Measurements from ENCODE around the gene GRK2.
"Not testable (repeated sequence)": the region's sequence is repeated elsewhere in the genome, so short reads cannot be mapped to it uniquely, and the experiment has no call there.

Gene GRK2
- 315 to 350 reads per million in 2 donors for total RNA-seq

- DNase-seq: peak in 2 of 5 experiments; percentile 44 to 78
Measured at GRCh38 chr11:67266449-67267187, at the start of gene GRK2. GRK2 (plus strand) TSS chr11:67266473; CDS start chr11:67266700, 227 bp downstream.

GRCh38 chr11:67227726-67228125 lies 38.5 kb upstream of the GRK2 start:
- DNase-seq: no peak

- DNase-seq: peak in 1 of 5 experiments; percentile 26
Measured at GRCh38 chr11:67230406-67230805, 35.9 kb upstream of the GRK2 start.

GRCh38 chr11:67230886-67231285 lies 35.4 kb upstream of the GRK2 start:
- no peak for DNase-seq

GRCh38 chr11:67233584-67234190 lies 32.6 kb upstream of the GRK2 start:
- DNase-seq: peak in 1 of 5 experiments; percentile 39

DNA sequence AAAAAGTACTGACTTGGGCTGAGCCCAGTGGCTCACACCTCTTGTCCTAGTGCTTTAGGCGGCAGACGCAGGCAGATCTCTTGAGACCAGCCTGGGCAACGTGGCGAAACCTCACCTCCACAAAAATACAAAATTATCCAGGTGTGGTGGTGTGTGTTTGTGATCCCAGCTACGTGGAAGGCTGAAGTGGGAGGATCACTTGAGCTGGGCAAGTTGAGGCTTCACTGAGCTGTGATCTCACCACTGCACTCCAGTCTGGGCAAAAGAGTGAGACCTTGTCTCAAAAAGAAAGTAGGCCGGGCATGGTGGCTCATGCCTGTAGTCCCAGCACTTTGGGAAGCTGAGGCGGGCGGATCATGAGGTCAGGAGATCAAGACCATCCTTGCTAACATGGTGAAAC lies 31.7 kb upstream of the GRK2 start:
- not testable (repeated sequence) for DNase-seq

DNA sequence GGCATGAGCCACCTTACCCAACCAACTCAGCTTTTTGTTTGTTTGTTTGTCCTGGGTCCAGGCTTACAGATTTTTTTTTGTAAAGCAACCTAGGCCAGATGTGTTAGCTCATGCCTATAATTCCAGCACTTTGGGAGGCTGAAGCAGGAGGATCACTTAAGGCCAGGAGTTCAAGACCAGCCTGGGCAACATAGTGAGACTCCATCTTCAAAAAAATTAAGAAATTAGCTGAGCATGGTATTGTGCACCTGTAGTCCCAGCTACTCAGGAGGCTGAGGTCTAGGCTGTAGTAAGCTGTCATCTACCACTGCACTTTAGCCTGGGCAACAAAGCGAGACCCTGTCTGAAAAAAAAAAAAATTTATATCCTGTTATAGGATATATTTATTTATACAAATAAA lies 28.7 kb upstream of the GRK2 start:
- no peak for DNase-seq

GRCh38 chr11:67238894-67239782 lies 27.1 kb upstream of the GRK2 start:
- no peak for DNase-seq

DNA sequence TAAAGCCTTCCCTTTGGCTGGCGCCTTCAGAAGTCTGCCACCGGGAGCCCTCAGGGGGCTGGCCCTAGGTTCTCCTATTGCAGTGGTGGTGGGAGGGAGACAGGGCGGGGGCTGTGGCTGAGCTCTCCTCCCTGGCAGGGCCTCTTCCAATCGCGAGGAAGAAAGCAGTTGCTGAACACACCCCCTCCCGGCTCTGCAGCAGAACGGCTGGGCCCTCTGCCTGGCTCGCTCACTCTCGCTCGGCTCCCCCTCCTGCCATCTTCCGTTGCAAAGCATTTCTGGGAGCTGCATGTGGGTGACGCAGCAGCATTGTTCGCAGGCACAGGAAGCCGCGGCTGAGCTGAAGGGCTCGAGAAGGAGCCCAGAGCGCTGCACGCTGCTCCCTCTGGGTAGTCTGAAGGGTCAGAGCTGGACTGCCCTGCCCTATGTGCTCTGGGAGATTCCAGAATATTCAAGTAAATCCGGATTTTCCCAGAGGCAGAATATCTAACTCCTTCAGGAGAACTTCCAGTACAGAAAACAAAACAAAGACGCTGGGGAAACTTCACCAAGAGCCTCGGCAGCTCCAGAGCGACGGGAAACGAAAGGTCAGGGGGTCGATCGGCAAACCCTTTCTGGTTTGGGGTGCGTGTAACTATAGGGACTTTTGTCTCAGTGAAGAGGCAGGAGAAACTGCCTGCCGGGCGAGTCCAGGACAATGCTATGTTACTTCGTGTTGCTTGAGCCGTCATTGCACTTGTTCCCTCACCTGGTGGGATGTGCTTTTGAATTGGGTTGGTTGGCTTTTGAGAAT lies 26.3 kb upstream of the GRK2 start:
- peak; percentile 86 to 100 (median 97) for DNase-seq

DNA sequence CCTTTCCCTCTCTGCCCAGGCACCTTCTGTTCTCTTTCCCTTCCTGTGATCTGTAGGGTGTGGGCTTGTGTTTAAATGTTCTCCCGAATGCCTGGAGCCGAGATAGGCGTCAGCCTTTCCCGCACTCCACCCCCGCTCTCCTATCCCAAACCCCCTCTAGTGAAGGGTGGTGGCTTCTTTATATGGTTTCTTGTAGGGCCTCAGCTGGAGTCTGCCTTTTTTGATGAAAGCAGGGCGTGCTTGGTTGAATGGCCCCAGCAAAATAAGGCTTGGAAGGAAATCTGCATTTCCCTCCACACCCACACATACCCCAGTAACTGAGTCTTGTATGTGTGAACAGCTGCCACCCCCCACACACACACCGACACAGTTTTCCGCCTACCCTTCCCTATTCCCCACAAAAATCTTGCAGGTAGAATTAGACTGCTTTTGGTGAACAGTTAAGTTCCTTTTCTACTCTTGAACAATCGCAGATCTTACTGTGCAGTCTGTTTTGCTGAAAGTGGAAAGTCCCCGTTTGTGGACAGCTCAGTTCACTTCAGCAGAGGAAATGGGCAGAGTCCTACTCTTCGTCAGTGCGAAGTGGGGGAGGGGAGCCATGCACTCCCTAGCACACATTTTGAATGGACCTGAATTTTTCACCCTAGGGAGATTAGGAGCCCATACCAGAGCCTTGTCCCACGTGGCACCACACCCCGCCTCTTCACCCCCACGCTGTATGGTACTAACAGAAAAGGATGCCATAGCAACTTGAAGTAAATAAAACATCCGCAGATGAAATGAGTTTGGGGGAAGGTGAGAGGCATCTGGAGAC lies 25.5 kb upstream of the GRK2 start:
- peak; percentile 52 to 93 (median 81) for DNase-seq

GRCh38 chr11:67242548-67242947 lies 23.7 kb upstream of the GRK2 start:
- DNase-seq: no peak

DNA sequence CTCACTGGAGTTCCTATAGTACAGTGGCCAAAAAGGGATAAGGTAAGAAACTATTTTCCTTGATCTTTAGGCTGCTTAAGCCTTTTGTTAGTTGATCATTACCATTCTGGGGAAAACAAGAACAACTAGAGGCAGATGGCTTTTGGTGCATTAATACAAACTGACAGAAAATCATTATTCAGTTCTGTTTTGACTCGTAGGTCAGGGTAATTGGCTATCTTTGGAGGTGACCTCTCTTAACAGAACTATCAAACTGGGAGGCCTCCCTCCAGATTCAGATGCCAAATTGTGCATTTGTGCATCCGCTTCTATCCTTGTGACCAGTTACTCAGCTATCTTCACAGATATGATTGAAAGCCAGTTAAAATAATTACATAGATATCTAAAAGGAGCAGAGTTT lies 23.2 kb upstream of the GRK2 start:
- DNase-seq: no peak

DNA sequence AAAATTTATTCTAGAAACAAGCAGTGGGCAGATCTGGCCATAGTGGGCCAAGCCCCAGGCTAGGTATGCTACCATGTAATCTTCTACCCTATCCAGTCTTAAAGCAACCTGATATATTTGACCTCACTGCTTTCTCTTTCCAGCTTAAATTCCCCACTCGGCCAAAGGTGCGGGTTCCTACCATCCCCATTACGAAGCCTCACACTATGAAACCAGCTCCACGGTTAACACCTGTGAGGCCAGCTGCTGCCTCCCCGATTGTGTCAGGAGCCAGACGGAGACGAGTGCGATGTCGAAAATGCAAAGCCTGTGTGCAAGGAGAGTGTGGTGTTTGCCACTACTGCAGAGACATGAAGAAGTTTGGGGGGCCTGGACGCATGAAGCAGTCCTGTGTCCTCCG lies 21.2 kb upstream of the GRK2 start:
- no peak for DNase-seq

- DNase-seq: no peak
Measured at GRCh38 chr11:67247946-67248550, 18.2 kb upstream of the GRK2 start.

DNA sequence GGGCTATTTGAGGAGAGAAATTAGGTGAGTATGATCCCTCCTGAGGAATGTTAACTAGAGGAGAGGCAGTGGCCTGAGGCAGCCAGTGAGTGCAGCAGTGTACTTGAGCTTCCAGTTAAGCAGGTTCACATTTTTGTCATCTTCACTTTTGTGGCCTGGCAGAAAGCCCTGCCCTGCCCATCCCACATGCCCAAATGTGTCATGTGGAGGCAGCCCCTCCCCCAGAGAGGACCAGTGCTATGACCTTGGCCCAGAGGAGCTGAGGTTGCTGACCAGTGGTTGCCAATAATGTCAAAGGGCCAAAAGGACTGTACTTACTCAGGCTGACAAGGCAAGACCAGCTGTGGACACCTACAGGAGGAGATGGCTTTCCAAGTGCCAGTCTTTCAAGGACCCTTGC lies 17.6 kb upstream of the GRK2 start:
- DNase-seq: no peak

DNA sequence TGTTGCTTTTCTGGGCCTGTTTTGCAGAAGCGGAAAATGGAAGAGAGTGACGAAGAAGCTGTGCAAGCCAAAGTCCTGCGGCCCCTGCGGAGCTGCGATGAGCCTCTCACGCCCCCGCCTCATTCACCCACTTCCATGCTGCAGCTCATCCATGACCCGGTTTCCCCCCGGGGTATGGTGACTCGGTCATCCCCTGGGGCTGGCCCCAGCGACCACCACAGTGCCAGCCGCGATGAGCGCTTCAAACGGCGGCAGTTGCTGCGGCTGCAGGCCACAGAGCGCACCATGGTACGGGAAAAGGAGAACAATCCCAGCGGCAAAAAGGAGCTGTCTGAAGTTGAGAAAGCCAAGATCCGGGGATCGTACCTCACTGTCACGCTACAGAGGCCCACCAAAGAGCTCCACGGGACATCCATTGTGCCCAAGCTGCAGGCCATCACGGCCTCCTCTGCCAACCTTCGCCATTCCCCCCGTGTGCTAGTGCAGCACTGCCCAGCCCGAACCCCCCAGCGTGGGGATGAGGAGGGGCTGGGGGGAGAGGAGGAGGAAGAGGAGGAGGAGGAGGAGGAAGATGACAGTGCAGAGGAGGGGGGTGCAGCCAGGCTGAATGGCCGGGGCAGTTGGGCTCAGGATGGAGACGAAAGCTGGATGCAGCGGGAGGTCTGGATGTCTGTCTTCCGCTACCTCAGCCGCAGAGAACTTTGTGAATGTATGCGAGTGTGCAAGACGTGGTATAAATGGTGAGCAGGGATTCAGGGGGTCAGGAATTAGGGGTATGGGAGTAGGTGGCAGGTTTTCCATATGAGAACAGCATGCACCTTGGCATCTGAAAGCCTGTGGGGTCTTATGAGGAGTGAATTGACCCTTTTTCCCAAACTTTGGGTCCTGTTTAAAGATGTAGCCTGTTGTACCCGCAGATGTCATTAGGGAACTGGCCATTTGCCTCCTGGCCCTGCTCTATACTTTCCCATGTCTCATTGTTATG lies 15.9 kb upstream of the GRK2 start:
- DNase-seq: no peak

GRCh38 chr11:67251841-67252240 lies 14.4 kb upstream of the GRK2 start:
- no peak for DNase-seq

- DNase-seq: peak in 1 of 5 experiments; percentile 72
Measured at GRCh38 chr11:67252831-67253239, 13.4 kb upstream of the GRK2 start.

GRCh38 chr11:67253872-67254624 lies 12.2 kb upstream of the GRK2 start:
- DNase-seq: no peak

All from T-helper 2 cell (primary cell).